Hepatocyte (in vitro differentiated cells): Measurements from ENCODE around the gene LGALS7B. TPM values are rescaled to one million over a fixed set of nuclear protein-coding genes. Genes with fewer than 3 reads are reported as not detected.

Experiments
- DNase-seq: peaks from one replicate; pipeline ENCODE4 v3.0.0-alpha.2; 2016; ENCODE audit warnings: low spot score
- H2AFZ ChIP-seq: fragments of 200-600 bp; sonication (generic); 2 replicates; pipeline ENCODE4 v1.6.0; 2016; ENCODE audit warnings: antibody characterized with exemption, mild to moderate bottlenecking
- H3K27ac ChIP-seq: fragments of 200-600 bp; sonication (generic); 2 replicates; pipeline ENCODE4 v1.5.1; 2016; ENCODE audit warnings: mild to moderate bottlenecking
- H3K27me3 ChIP-seq: fragments of 200-600 bp; sonication (generic); 2 replicates; pipeline ENCODE4 v1.6.1; 2016
- H3K36me3 ChIP-seq: fragments of 200-600 bp; sonication (generic); replicated peaks from 2 replicates; pipeline ENCODE4 v1.5.1; 2016; ENCODE audit warnings: low read depth; ENCODE audit not compliant: insufficient read depth
- H3K4me1 ChIP-seq: fragments of 200-600 bp; sonication (generic); 2 replicates; pipeline ENCODE4 v1.5.1; 2016; ENCODE audit warnings: mild to moderate bottlenecking, moderate library complexity; ENCODE audit not compliant: insufficient read depth
- H3K4me2 ChIP-seq: fragments of 200-600 bp; sonication (generic); 2 replicates; pipeline ENCODE4 v1.6.0; 2016
- H3K4me3 ChIP-seq: fragments of 200-600 bp; sonication (generic); 2 replicates; pipeline ENCODE4 v1.5.1; 2016; ENCODE audit warnings: mild to moderate bottlenecking
- H3K79me2 ChIP-seq: fragments of 200-600 bp; sonication (generic); 2 replicates; pipeline ENCODE4 v1.6.0; 2017; ENCODE audit warnings: mild to moderate bottlenecking
- H3K9me2 ChIP-seq: fragments of 200-600 bp; sonication (generic); replicated peaks from 2 replicates; pipeline ENCODE4 v1.6.0; 2017; ENCODE audit warnings: mild to moderate bottlenecking; ENCODE audit not compliant: insufficient read depth
- H3K9me3 ChIP-seq: fragments of 200-600 bp; sonication (generic); 2 replicates; pipeline ENCODE4 v1.5.1; 2016; ENCODE audit warnings: low read depth, mild to moderate bottlenecking
- H4K20me1 ChIP-seq: fragments of 200-600 bp; sonication (generic); 2 replicates; pipeline ENCODE4 v1.6.0; 2016; ENCODE audit warnings: mild to moderate bottlenecking; ENCODE audit not compliant: insufficient read depth, poor library complexity, severe bottlenecking
- CTCF ChIP-seq: fragments of 200-600 bp; sonication (generic); IDR thresholded peaks from 2 replicates; pipeline ENCODE4 v1.5.1; 2016; ENCODE audit warnings: antibody characterized with exemption, mild to moderate bottlenecking; ENCODE audit not compliant: poor library complexity
- EZH2 ChIP-seq: fragments of 200-600 bp; sonication (generic); IDR thresholded peaks from 2 replicates; pipeline ENCODE4 v1.6.1; 2016; ENCODE audit warnings: antibody characterized with exemption, mild to moderate bottlenecking, borderline replicate concordance
- EZH2phosphoT487 ChIP-seq: fragments of 200-600 bp; sonication (generic); IDR thresholded peaks from one replicate; pipeline ENCODE4 v1.6.1; 2018; ENCODE audit warnings: antibody characterized with exemption, mild to moderate bottlenecking, low read depth, moderate library complexity; ENCODE audit not compliant: unreplicated experiment, severe bottlenecking
- WGBS: methylation state at CpG from one replicate; pipeline ENCODE4 v1.1.6; 2016; ENCODE audit warnings: low lambda C conversion rate; ENCODE audit errors: missing lambda C conversion rate; 5-methylcytosine and 5-hydroxymethylcytosine counted together
- polyA plus RNA-seq: library from polyadenylated mRNA; unstranded; fragments of >200 nt; fragmentation: Nextera tagmentation; extraction: Ambion mirVana; gene quantifications from 2 replicates; pipeline ENCODE4 v1.2.1, GENCODE V29; 2016
- total RNA-seq: library from RNA; depleted of rRNA; stranded (reverse); fragments of >200 nt; gene quantifications from 2 replicates; pipeline ENCODE4 v1.2.3, GENCODE V29; 2014

LGALS7B gene
- total and polyA plus RNA-seq, 2 experiments from 2014 or later = not detected

GRCh38 chr19:38836983-38837626, 48.1 kb downstream of the LGALS7B start:
- H3K27me3 ChIP-seq = no peaks in the 10 kb centered on the region
- TF ChIP-seq CTCF (no peak), EZH2 (no peak), EZH2phosphoT487 (no peak)
- no peaks in the 10 kb centered on the region for H3K9me2 ChIP-seq
- peaks cover 36% of the 10 kb centered on the region for H3K4me1 ChIP-seq
- peaks cover 23% of the 10 kb centered on the region for H4K20me1 ChIP-seq
- peak overlapping the region; percentile 99 for H3K27ac ChIP-seq
- H3K36me3 ChIP-seq = peaks cover 8% of the 10 kb centered on the region
- peak overlapping the region; percentile 30 for H3K4me2 ChIP-seq
- no peaks in the 10 kb centered on the region for H3K9me3 ChIP-seq
- H3K4me3 ChIP-seq = no peak overlapping the region
- DNase-seq = peak; percentile 16
- no peak overlapping the region for H2AFZ ChIP-seq
- 76% methylated on average over 6 of the region's 6 CpGs for WGBS
- H3K79me2 ChIP-seq = peaks cover 26% of the 10 kb centered on the region

GRCh38 chr19:38837656-38838121, 48.7 kb downstream of the LGALS7B start:
- no peak overlapping the region for H2AFZ ChIP-seq
- H3K9me2 ChIP-seq = no peaks in the 10 kb centered on the region
- no peak for TF ChIP-seq CTCF
- TF ChIP-seq EZH2 = no peak
- no peak for TF ChIP-seq EZH2phosphoT487
- H3K4me3 ChIP-seq = no peak overlapping the region
- H3K27me3 ChIP-seq = no peaks in the 10 kb centered on the region
- H3K36me3 ChIP-seq = peaks cover 8% of the 10 kb centered on the region
- peaks cover 29% of the 10 kb centered on the region for H4K20me1 ChIP-seq
- 52% methylated on average over 7 of the region's 7 CpGs for WGBS
- no peaks in the 10 kb centered on the region for H3K9me3 ChIP-seq
- H3K27ac ChIP-seq = peak overlapping the region; percentile 99
- H3K79me2 ChIP-seq = peaks cover 32% of the 10 kb centered on the region
- DNase-seq = peak; percentile 78
- peak overlapping the region; percentile 20 for H3K4me2 ChIP-seq
- peaks cover 32% of the 10 kb centered on the region for H3K4me1 ChIP-seq

- peak; percentile 85 for DNase-seq
These were observed 49.4 kb downstream of the LGALS7B start for GRCh38 chr19:38838208-38838985.

More at GRCh38 chr19:38838208-38838985, 49.4 kb downstream of the LGALS7B start:
- H3K79me2 ChIP-seq = peaks cover 39% of the 10 kb centered on the region
- no peak overlapping the region for H3K4me3 ChIP-seq
- peaks cover 8% of the 10 kb centered on the region for H3K36me3 ChIP-seq
- peaks cover 32% of the 10 kb centered on the region for H3K4me1 ChIP-seq
- H4K20me1 ChIP-seq = peaks cover 36% of the 10 kb centered on the region
- peak overlapping the region; percentile 99 for H3K27ac ChIP-seq
- peak overlapping the region; percentile 34 for H3K4me2 ChIP-seq
- TF ChIP-seq EZH2phosphoT487 (no peak), CTCF (peak; percentile 33)
- H3K27me3 ChIP-seq = no peaks in the 10 kb centered on the region
- H3K9me3 ChIP-seq = no peaks in the 10 kb centered on the region
- H2AFZ ChIP-seq = no peak overlapping the region
- 76% methylated on average over 19 of the region's 19 CpGs for WGBS
- no peaks in the 10 kb centered on the region for H3K9me2 ChIP-seq
